NCI-H345 treated with DMSO at 0.1 percent for 48 hours (cell line): ENCODE measurements around the gene GLYATL3.
"Not testable (repeated sequence)": the region's sequence is repeated elsewhere in the genome, so short reads cannot be mapped to it uniquely, and the experiment has no call there.

Experiments used
- DNase-seq: peaks from one replicate; lab custom pipeline; 2025; ENCODE audit not compliant: unreplicated experiment; lab: John Stamatoyannopoulos, UW

GLYATL3 gene

DNA sequence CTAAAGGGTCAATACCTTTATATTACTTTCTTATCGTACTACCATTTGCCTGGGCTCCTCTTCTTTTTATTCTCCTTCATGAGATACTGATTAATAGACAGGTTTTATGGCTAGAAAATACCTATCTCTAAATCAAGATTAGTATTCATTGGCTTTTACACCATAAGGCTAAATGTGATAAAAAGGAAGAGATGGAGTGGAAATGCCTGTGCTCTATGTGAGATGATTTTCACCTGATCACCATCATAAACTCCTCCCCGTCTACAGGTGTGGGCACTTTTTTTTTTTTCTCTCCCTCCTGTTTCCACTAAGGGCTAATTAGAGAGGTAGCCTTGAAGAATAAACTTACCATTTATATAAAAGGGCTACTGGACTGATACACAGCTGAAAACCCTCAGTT, at the start of gene GLYATL3:
GLYATL3 (plus strand) TSS at position 301 of the 400 bp plus-strand sequence. CDS start 12,068 bp downstream, outside the sequence.
- no peak for DNase-seq

DNA sequence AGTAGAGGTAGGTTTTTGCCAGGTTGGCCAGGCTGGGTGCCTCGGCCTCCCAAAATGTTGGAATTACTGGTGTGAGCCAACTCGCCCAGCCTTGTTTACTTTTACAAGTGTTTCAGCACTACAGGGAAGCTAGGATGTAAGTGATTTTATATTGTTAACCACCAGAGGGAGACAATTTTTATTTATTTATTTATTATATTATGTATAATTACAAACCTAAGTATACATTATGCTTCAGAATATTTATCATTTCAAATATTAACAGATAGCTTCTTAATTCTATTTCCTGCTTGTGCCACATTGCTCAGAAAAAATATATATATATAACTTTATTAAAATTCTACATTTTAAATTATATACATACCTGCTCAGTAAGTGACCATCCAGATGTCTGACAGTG, 46.5 kb upstream of the GLYATL3 start:
- no peak for DNase-seq

DNA sequence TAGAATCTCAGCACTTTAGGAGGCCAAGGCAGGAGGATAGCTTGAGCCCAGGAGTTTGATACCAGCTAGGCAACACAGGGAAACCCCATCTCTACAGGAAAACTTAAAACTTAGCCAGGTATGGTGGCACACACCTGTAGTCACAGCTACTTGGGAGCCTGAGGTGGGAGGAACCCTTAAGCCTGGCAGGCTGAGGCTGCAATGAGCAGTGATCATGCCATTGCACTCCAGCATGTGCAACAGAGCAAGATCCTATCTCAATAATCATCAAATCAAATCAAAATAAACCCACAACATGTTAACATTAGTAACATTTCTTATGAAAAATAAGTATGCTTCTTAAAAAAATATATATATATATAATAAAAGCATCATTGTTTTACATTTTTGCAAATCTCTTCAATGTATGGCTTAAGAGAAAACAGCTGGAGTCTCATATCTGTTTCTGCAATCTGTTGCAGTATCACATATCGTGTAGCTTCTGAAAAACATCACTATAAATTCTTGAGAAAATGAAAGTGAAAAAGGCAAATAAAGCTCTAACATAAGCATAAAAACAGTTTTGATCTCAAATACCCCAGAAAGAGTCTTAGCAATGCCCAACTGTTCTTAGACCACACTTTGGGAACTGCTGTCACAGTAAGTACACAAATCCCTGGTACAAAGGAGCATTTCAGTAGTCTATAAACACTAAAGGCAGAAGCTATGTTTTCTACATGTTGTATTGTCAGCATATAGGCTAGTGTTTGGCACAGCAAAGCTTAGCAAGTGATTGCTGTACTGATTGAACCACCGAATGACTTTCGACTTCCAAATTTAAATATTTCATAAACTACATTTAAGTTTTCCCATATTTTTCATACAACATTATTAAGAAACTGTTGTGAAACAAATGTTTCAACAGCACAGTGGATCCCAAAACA, 44.7 kb upstream of the GLYATL3 start:
- no peak for DNase-seq

DNA sequence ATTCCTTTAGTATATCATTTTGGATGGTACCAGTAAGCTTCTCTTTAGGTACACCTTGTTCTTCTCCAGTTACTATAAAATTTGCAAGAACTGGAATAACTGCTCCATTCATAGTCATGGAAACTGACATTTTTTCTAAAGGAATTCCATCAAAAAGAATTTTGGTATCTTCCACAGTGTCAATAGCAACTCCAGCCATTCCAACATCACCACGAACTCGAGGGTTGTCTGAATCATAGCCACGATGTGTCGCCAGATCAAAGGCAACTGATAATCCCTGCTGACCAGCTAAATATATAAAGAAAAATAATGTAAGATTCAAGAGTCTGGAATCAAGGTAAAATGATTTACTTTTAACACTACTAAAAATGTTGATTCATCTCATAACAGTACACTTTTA, 42.0 kb upstream of the GLYATL3 start:
- DNase-seq, result no peak

DNA sequence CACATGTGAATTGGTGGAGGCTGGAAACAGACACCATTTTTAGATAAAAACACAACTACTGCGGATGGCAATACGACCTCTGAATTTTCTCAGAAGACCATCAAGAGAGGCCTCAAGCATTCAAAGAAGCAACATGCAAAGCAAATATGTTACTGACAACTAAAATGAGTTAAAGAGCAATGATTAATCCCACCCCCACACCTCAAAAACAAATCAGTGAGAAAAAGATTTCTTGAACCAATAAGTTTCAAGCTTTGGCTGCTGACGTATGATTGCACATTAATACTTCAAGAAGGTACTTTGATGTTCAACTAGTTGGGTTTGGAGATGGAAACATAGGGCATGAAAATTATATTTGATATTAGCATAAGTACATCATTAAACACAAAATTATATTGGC, 37.7 kb upstream of the GLYATL3 start:
- no peak for DNase-seq

DNA sequence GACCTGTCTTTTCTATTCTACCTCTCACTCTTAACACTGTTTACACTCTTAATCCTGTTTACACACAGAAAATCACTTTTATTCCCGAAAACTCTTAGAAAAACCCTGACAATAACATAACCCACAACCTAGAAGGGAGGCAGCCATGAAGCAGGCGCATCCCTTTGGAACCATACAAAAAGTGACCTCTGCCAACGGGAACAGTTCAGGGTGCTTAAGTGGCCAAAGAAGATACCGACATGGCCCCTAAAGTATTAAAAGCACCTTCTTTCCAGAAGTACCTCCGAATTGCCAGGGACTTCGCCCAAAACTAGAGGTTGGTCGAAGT, 37.2 kb upstream of the GLYATL3 start:
- DNase-seq, result no peak

DNA sequence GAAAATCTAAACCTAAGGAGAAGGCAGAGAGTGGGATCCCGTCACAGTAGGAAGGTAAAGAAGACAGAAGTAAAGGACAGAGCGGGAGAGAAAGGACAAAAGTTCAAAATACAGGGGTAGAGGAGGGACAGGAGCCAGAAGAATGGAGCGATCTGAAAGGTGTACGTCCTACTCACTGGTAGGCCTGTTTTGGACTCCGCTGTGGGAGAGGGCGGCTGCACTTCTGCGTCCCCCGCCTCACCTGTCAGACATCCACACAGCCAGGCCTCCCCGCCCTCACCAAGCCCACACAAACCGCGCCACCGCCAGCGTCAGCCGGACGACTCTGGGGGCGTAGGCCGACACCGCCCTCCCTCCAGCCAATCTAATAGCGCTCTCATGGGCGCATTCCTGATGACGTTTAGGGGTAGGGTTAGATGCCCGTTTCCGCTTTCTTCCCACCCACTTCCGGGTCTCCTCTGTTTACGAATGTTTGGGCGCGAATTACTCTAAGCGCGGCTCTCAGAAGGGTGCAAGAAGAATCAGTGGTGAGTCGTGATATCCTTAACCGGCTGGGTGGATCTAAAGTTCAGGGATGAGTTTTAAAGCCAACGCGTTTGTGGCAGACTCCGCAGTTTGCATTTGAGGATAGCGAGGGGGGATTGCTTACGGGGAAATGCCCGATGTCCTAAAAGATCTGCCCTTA, 36.7 kb upstream of the GLYATL3 start, which contains the start of the genes CENPQ and MMUT:
CENPQ (plus strand) TSS at position 444 of the 685 bp plus-strand sequence. CDS start 6,807 bp downstream, outside the sequence.
MMUT (minus strand) TSS at position 327 of the 685 bp plus-strand sequence. CDS start 3,787 bp downstream, outside the sequence.
- peak; percentile 91 for DNase-seq

DNA sequence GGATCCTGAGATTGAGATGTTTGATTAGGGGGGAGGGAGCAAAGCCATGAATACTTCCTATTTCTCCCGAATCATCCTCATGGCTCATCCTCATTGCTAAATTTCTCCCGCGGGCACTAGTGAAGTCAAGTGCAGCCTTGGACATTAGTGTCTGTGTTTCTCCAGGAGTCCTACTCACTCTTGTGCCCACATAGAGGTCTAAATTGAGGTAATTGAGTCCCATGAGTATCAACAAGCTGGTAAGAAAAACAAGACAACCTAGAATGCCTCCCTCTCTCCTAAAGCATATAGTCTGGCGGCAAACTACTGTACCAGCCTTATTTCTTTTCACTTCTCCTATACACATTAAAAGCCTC, 36.1 kb upstream of the GLYATL3 start:
- no peak for DNase-seq

DNA sequence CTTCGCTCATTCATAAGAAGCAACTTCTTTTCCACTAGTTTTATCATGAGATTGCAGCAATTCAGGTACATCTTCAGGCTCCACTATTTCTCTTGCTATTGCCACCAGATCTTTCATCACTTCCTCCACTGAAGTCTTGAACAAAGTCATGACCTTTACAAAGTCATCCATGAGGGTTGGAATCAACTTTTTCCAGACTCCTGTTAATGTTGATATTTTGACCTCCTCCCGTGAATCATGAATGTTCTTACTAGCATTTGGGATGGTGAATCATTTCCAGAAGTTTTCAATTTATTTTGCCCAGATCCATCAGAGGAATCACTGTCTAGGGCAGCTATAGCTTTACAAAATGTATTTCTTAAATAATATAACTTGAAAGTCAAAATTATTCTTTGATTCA, 35.0 kb upstream of the GLYATL3 start:
- no peak for DNase-seq

DNA sequence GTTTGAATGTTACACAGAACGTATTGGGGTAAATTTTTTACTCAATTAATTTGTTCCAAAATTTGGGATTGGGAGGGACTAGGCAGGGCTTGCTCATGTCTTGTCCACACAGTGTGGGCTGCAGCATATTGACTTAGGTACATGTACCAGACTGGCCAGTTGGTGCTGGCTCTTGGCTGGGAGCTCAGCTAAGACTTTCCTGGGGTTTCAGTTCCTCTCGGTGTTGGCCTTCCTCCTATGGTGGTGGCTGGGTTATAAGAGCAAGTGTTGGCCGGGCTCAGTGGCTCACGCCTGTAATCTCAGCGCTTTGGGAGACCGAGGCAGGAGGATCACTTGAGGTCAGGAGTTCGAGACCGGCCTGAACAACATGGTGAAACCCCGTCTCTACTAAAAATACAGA, 31.7 kb upstream of the GLYATL3 start:
- DNase-seq, result no peak

DNA sequence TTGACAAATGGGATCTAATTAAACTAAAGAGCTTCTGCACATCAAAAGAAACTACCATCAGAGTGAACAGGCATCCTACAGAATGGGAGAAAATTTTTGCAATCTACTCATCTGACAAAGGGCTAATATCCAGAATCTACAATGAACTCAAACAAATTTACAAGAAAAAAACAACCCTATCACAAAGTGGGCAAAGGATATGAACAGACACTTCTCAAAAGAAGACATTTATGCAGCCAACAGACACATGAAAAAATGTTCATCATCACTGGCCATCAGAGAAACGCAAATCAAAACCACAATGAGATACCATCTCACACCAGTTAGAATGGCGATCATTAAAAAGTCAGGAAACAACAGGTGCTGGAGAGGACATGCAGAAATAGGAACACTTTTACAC, 23.2 kb upstream of the GLYATL3 start:
- not testable (repeated sequence) for DNase-seq

DNA sequence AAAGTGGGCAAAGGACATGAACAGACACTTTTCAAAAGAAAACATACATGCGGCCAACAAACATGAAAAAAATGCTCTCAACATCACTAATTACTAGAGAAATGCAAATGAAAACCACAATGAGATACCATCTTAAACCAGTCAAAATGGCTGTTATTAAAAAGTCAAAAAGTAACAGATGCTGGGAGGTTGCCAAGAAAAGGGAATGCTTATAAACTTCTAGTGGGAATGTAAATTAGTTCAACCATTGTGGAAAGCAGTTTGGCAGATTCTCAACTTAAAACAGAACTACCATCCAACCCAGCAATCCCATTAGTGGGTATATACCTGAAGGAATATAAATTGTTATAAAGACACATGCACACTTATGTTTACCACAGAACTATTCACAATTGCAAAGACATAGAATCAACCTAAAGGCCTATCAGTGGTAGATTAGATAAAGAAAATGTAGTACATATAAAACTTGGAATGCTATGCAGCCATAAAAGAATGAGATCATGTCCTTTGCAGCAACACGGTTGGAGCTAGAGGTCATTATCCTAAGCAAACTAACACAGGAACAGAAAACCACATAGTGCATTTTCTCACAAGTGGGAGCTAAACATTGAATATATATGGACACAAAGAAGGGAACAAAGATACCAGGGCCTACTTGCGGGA, 20.3 kb upstream of the GLYATL3 start:
- no peak for DNase-seq

DNA sequence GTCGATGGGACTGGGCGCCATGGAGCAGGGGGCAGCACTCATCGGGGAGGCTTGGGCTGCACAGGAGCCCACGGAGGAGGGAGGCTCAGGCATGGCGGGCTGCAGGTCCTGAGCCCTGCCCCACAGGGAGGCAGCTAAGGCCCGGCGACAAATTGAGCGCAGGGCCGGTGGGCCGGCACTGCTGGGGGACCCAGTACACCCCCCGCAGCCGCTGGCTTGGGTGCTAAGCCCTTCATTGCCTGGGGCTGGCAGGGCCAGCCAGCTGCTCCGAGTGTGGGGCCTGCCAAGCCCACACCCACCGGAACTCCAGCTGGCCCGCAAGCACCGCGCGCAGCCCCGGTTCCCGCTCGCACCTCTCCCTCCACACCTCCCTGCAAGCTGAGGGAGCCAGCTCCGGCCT, 17.9 kb upstream of the GLYATL3 start:
- not testable (repeated sequence) for DNase-seq

DNA sequence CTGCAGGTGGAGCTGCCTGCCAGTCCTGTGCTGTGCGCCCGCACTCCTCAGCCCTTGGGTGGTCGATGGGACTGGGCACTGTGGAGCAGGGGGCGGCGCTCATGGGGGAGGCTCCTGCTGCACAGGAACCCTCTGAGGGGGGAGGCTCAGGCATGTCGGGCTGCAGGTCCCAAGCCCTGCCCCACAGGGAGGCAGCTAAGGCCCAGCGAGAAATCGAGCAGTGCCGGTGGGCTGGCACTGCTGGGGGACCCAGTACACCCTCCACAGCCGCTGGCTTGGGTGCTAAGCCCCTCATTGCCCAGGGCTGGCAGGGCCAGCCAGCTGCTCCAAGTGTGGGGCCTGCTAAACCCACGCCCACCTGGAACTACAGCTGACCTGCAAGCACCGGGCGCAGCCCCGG, 16.3 kb upstream of the GLYATL3 start:
- DNase-seq, result not testable (repeated sequence)

DNA sequence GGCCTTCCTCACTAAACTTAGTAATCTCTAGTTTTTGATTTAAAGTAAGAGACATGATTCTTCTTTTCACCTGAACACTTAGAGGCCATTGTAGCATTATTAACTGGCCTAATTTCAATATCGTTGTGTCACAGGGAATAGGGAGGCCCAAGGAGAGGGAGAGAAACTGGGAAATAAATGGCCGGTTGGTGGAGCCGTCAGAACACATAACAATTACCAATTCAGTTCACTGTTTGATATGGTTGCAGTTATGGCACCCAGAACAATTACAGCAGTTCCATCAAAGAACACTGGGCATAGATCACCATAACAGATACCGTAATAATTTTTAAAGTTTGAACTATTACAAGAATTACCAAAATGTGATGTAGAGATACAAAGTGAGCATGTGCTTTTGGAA, 9.1 kb upstream of the GLYATL3 start:
- DNase-seq, result no peak

DNA sequence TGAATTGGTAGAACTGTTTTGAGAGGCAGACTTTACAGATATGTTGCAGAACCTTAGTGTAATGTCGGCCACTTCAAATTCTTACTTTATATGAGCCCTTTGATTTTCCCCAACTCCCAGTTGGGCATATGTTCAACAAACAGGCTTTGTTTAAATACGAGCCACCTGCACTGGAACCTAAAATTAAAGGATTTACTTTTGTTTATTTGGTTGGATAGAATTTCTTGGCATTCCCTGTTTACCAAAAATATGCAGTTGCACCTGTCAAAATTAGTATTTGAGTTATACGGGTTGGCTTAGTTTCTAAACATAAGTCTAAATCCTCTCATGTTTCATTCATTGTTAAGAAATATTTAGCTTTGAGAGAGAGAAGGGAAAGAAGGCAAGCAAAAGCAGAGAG, 2.4 kb upstream of the GLYATL3 start:
- DNase-seq, result no peak

DNA sequence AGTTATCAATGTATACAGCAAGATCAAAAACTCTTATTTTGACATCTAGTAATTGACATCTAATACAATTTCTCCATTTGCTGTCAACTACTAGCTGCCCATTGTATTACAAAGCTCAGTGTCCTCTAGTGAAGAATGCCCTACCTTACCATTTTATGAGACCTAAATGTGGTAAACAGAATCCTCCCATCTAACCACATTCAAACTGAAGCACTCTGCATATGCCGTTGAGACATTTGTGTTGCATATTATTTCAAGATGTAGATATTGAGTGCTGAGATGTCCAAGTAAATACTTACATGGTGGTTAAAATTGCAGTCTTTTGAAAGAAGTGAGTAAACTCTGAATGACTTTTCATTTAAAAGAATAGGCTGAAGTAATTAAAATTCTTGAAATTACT, 597 bp upstream of the GLYATL3 start:
- no peak for DNase-seq

DNA sequence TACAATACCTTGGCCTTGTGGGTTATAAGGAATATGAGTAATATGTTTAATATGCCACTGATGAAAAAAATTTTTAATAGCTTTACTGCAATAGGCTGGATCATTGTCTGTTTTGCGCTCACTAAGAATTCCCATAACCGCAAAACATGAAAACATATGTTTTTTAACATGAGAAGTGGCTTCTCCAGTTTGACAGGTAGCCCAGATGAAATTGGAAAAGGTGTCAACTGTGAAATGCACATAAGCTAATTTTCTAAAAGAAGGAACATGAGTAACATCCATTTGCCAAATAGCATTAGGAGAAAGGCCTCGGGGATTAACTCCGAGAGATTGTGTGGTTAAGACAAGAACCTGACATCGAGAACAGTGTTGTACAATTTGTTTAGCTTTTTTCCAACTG, 4.9 kb downstream of the GLYATL3 start:
- no peak for DNase-seq

DNA sequence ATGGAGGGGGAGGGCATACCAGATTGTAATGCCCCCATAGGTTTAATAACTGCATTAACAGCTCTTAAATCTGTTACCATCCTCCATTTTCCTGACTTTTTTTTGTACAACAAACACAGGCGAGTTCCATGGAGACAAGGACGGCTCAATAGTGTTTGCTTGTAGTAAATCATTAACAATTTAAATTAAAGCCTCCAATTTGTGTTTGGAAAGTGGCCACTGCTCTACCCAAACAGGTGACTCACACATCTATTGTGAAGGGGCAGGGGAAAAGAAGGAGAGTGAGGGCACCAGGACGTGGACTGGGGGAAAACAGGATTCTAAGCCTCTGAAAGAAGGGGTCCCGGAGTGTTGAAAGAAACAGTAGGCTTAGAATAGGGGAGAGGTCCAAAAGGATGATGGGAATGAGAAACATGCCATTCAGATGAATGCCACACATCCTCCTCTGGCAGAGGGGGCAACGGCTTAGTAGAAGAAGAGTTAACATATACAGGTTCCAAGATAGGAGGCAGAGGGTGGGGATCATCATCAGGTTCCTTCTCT, 6.9 kb downstream of the GLYATL3 start:
- no peak for DNase-seq

DNA sequence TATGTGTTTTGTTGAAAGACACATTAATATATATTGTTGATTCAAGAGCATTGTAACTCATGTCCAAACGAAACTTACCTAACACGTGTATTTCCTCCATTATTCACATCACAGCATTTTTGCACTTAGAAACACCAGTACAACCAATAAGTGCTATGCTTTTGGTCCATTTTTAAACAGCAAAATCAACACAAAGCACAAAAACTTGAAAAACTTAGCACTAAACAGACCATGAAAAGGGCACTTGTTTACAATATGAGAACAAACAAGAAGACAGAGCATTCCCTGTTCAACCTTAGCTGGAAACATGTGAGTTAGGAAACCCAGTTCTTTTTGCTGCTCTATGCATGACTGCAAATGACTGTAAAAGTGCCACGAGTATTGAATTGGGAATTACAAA, 9.6 kb downstream of the GLYATL3 start:
- no peak for DNase-seq

DNA sequence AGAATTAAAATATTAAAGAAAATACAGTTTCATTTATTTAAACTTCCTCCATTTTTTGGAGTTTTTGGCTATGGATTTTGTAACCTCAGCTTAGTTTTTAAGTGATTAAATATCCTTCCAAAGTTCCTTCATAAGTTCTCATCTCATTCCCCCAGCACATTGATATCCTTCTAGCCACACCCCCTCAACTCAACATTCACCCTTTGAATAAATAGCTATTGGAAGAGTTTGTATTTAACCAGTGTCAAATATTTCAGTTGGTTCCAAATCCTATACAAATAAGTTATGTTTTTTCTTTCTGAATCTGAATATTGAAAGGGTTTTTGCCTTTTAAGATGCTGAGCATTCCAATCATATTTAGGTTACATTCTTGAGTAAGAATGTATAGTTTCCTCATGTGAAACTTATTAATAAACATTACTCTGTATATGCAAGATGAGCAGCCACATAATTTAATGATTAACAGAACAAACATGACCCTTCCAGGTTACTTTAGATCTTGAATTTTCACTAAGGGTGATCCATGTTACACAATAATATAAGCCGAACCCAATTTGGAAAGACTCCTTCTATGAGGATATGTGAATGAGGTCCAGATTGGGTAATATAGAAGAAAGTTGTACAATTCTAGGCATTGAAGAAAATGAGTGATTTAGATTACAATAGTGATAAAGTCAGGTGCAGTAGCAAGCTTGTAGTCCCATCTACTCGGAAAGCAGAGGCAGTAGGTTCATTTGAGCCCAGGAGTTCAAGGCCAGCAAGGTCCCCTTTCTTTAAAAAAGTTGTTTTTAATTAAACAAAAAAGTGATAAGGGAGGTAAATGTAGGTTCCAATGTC, 13.6 kb downstream of the GLYATL3 start:
- DNase-seq, result no peak
